ENCODE measurements around the gene IFT57.

Gene IFT57

GRCh38 chr3:108123326-108123725 is 98.9 kb downstream of the IFT57 start:
- DNase-seq: no peak

DNA sequence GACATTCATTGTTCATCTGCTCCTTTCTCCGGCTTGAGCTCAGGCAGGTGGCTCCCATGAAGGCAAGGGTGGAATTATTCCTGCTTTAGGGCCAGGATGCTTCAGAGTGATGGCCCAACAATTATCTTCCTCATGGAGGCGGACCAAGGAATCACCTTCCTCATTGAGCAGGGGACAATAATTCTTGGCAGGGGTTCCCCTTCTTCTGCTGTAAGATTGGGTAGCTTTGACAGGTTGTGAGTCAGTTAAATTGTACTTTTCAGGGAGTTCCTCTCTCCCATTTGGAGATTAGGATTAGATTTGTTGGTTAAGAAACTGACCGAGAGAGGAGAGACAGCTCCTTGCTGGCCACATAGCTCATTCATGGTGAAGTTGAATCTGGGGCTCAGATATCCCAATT is 99.9 kb downstream of the IFT57 start:
- no peak for DNase-seq

DNA sequence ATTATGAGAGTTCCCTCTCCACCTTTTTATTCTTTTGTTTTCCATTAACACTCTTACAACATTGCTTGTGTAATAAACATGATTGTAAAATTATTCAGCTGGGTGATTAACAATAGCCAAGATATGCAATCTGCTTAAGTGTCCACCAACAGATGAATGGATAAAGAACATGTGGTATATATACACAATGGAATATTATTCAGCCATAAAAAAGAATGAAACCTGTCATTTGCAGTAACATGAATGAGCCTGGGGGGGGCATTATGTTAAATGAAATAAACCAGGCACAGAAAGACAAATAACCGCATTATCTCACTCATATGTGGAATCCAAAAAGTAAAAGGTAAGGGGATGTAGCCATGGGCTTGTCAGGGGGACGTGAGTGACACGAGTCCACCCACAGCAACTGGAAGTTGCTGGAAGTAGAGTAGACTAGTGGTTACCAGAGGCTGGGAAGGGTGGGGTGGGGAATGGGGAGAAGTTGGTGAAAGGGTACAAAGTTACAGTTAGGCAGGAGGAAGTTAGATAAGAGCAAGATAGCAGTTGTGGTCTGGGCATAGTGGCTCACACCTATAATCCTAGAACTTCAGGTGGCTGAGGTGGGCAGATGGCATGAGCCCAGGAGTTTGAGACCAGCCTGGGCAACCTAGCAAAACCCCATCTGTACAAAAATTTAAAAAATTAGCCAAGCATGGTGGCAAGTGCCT is 102.7 kb downstream of the IFT57 start:
- no peak for DNase-seq

- no peak for DNase-seq
These were observed 104.0 kb downstream of the IFT57 start for GRCh38 chr3:108118038-108118768.

GRCh38 chr3:108117241-108117775 is 104.9 kb downstream of the IFT57 start:
- no peak for DNase-seq

GRCh38 chr3:108114423-108115065 is 107.7 kb downstream of the IFT57 start:
- no peak for DNase-seq

- DNase-seq: no peak
These were observed 108.2 kb downstream of the IFT57 start for GRCh38 chr3:108113975-108114374.

GRCh38 chr3:108110934-108111333 is 111.3 kb downstream of the IFT57 start:
- DNase-seq: no peak

Data from right hindlimb (tissue), 1 donor.